ENCODE data around the gene ITIH5. TPM values are rescaled to one million over a fixed set of nuclear protein-coding genes. Genes with fewer than 3 reads are reported as not detected.

The ITIH5 gene
- total RNA-seq, 3 donors from 2014 or later (not counting 1 experiment from before 2014, with no cell fraction given), result not detected

GRCh38 chr10:7703140-7703539, 36.4 kb upstream of the ITIH5 start, which contains the start of gene ITIH2:
Gene ITIH2, plus strand, starts transcription at chr10:7703316. Its CDS starts 119 bp downstream, at chr10:7703435.
- Mint-ChIP-seq H3K4me1 (no peaks in the 10 kb centered on the region), H3K27me3 (ENCODE audit: low read depth in 2 of 2) (peaks cover 35 to 61% of the 10 kb centered on the region in 2 donors), H3K36me3 (no peaks in the 10 kb centered on the region), H3K9me3 (no peaks in the 10 kb centered on the region), H3K4me3 (no peak within 1 kb of the TSS), H3K27ac (no peak within 1 kb of the TSS)
- Histone ChIP-seq H3K36me3 (ENCODE audit: control insufficient read depth, insufficient read depth, low read length) (no peaks in the 10 kb centered on the region), H3K4me1 (ENCODE audit: control insufficient read depth, insufficient read depth, low read length) (no peaks in the 10 kb centered on the region), H3K4me3 (ENCODE audit: low read length) (no peak within 1 kb of the TSS), H3K9me3 (ENCODE audit: control insufficient read depth, insufficient read depth, low read length) (no peaks in the 10 kb centered on the region), H3K27me3 (ENCODE audit: control insufficient read depth, insufficient read depth, low read length) (peaks cover 4% of the 10 kb centered on the region), H3K27ac (ENCODE audit: low read length) (no peak within 1 kb of the TSS)
- no peak for ATAC-seq
- intact Hi-C loops (cut with micrococcal nuclease), result no loop called here
- TF ChIP-seq, protein P1, sequence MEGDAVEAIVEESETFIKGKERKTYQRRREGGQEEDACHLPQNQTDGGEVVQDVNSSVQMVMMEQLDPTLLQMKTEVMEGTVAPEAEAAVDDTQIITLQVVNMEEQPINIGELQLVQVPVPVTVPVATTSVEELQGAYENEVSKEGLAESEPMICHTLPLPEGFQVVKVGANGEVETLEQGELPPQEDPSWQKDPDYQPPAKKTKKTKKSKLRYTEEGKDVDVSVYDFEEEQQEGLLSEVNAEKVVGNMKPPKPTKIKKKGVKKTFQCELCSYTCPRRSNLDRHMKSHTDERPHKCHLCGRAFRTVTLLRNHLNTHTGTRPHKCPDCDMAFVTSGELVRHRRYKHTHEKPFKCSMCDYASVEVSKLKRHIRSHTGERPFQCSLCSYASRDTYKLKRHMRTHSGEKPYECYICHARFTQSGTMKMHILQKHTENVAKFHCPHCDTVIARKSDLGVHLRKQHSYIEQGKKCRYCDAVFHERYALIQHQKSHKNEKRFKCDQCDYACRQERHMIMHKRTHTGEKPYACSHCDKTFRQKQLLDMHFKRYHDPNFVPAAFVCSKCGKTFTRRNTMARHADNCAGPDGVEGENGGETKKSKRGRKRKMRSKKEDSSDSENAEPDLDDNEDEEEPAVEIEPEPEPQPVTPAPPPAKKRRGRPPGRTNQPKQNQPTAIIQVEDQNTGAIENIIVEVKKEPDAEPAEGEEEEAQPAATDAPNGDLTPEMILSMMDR (IDR thresholded peaks at IDR 0.05), result no peak
- no peak for DNase-seq
- WGBS (ENCODE audit: insufficient coverage), result 82% methylated on average over 3 of the region's 4 CpGs

DNA sequence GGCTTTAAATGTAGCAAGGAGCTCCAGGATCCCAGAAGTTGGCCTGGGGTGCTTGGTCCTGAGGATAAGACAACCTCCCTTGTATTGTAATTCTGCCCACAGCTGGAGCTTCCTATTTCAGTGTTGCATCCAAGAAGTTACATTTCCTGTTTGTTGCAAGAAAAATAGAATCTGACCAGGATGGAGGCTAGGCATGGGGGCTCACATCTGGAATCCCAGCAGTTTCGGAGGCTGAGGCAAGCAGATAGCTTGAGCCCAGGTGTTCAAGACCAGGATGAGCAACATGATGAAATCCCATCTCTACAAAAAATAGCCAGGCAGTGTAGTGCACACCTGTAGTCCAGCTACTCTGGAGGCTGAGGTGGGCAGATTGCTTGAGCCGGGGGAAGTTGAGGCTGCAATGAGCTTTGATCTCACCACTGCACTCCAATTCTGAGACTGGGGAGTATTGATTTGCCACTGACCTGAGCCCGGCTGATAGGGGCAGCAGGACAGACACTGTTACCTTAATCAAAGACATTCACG, 35.6 kb upstream of the ITIH5 start:
- Mint-ChIP-seq H3K4me3 (no peak overlapping the region), H3K27ac (no peak overlapping the region), H3K36me3 (no peaks in the 10 kb centered on the region), H3K27me3 (ENCODE audit: low read depth in 2 of 2) (peaks cover 35 to 56% of the 10 kb centered on the region in 2 donors), H3K9me3 (no peaks in the 10 kb centered on the region), H3K4me1 (no peaks in the 10 kb centered on the region)
- 87% methylated on average over 4 of the region's 4 CpGs for WGBS (ENCODE audit: insufficient coverage)
- DNase-seq, result no peak
- Histone ChIP-seq H3K27ac (ENCODE audit: low read length) (no peak overlapping the region), H3K27me3 (ENCODE audit: control insufficient read depth, insufficient read depth, low read length) (peaks cover 4% of the 10 kb centered on the region), H3K4me3 (ENCODE audit: low read length) (no peak overlapping the region), H3K9me3 (ENCODE audit: control insufficient read depth, insufficient read depth, low read length) (no peaks in the 10 kb centered on the region), H3K4me1 (ENCODE audit: control insufficient read depth, insufficient read depth, low read length) (no peaks in the 10 kb centered on the region), H3K36me3 (ENCODE audit: control insufficient read depth, insufficient read depth, low read length) (no peaks in the 10 kb centered on the region)
- ATAC-seq, result no peak
- TF ChIP-seq, protein P1 (IDR thresholded peaks at IDR 0.05), result no peak
- intact Hi-C loops (cut with micrococcal nuclease), result no loop called here

GRCh38 chr10:7701158-7701742, 34.5 kb upstream of the ITIH5 start:
- TF ChIP-seq, protein P1 (IDR thresholded peaks at IDR 0.05), result no peak
- H3K27me3 Mint-ChIP-seq (ENCODE audit: low read depth in 2 of 2), result peaks cover 31 to 48% of the 10 kb centered on the region in 2 donors
- no peak overlapping the region for H3K4me3 Mint-ChIP-seq
- no peaks in the 10 kb centered on the region for H3K4me1 Mint-ChIP-seq
- WGBS (ENCODE audit: insufficient coverage), result 87% methylated on average over 7 of the region's 8 CpGs
- H3K9me3 ChIP-seq (ENCODE audit: control insufficient read depth, insufficient read depth, low read length), result no peaks in the 10 kb centered on the region
- no peak overlapping the region for H3K4me3 ChIP-seq (ENCODE audit: low read length)
- no peak overlapping the region for H3K27ac Mint-ChIP-seq
- no peaks in the 10 kb centered on the region for H3K9me3 Mint-ChIP-seq
- H3K27ac ChIP-seq (ENCODE audit: low read length), result no peak overlapping the region
- no peaks in the 10 kb centered on the region for H3K36me3 Mint-ChIP-seq
- no peak for ATAC-seq
- no peaks in the 10 kb centered on the region for H3K36me3 ChIP-seq (ENCODE audit: control insufficient read depth, insufficient read depth, low read length)
- H3K4me1 ChIP-seq (ENCODE audit: control insufficient read depth, insufficient read depth, low read length), result no peaks in the 10 kb centered on the region
- intact Hi-C loops (cut with micrococcal nuclease), result no loop called here
- peaks cover 3% of the 10 kb centered on the region for H3K27me3 ChIP-seq (ENCODE audit: control insufficient read depth, insufficient read depth, low read length)
- DNase-seq, result no peak
